ENCODE results near the gene CSGALNACT2. TPM values are rescaled to one million over a fixed set of nuclear protein-coding genes. Genes with fewer than 3 reads are reported as not detected.

Gene CSGALNACT2
- total and polyA plus RNA-seq, 10 of the 15 experiments (the other 5 are each of a cell fraction or from before 2014, with no cell fraction given), result 2.5 to 12.6 (median 8.7) TPM

DNA sequence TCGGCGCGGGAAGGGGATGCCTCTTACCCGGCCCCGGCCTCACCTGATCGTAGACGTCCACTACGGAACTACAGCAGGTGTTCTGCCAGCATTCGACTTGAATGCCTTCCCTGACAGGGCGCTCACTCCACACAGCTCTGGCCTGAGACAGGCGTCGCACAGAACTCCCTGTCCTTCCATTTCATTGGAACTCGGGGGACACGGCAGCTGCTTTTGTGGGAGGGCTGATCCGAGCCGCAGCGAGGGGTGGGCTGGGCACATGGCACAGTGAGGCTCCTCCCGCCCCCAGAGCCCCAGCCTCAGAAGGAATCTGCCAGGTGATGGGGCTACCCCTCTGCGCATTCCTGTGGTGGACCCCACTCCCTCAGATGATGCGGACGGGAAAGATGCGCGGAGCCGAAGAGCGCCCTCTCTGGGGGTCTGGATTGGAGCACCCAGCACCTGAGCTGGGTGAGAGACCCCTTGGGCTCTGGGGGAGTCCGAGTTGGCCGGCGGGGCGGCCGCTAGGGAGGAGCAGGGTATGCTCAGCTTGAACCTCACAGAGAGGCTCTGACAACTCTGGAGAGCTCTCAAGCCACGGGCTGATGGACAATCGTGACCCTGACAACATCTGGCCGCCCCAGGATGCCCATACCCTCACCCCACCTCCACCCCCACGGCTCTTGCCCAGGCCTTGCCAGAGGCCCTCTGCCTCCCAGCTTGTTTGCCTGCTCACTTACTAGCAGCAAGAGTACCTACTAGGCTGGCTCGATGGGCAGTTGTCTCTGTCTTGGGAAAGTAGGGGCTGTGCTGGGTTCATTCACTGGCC is 92.1 kb downstream of the CSGALNACT2 start:
- ChIA-PET POLR2A (no interaction called here), SMC1A (ENCODE audit: uncharacterized antibody, unreplicated experiment) (interaction anchor here (0.6 kb wide), 1 partner anchor 25 kb away, joined by 3 read pairs; no protein-coding TSS in a partner anchor), RAD21 (ENCODE audit: unreplicated experiment) (interaction anchor here (0.9 to 1.0 kb wide), 2 partner anchors 20 to 26 kb away, joined by 3 read pairs; no protein-coding TSS in a partner anchor), CTCF (no interaction called here)
- Histone ChIP-seq H2AFZ (ENCODE audit: control insufficient read depth, low read depth, low read length) (no peak overlapping the region), H3K4me1 (ENCODE audit: control insufficient read depth, insufficient read depth, low read length) (no peaks in the 10 kb centered on the region), H3K4me2 (ENCODE audit: control insufficient read depth, insufficient read depth) (no peak overlapping the region), H4K20me1 (ENCODE audit: control insufficient read depth, insufficient read depth) (no peaks in the 10 kb centered on the region), H3K9ac (ENCODE audit: control insufficient read depth, insufficient read depth, low read length) (no peak overlapping the region), H3K4me3 (no peak overlapping the region), H3K27ac (ENCODE audit: control insufficient read depth, insufficient read depth) (no peak overlapping the region), H3K36me3 (ENCODE audit: control insufficient read depth in 2 of 2, insufficient read depth in 2 of 2, low read length in 1 of 2) (no peaks in the 10 kb centered on the region), H3K79me2 (ENCODE audit: control insufficient read depth, insufficient read depth, low read length) (no peaks in the 10 kb centered on the region), H3K9me3 (replicated peaks; ENCODE audit: control insufficient read depth, insufficient read depth, low read length) (no peaks in the 10 kb centered on the region), H3K27me3 (replicated peaks in 1 of 2; ENCODE audit: control insufficient read depth in 2 of 2, insufficient read depth in 2 of 2, low read length in 1 of 2) (peaks cover 0 to 17% of the 10 kb centered on the region in 2 experiments; a peak in 2 of 4 replicates)
- 48% methylated on average over 31 of the region's 35 CpGs for WGBS (ENCODE audit: insufficient coverage, insufficient replicate concordance, low lambda C conversion rate, missing lambda C conversion rate)
- TF ChIP-seq JUNB (IDR thresholded peaks at IDR 0.05), result no peak
- no peak for TF ChIP-seq NRF1 (conservative IDR thresholded peaks at IDR 0.05; ENCODE audit: low read depth, low read length)
- BruUV-seq (replicated peaks), result no TSS peak
- intact Hi-C loops (cut with micrococcal nuclease; ENCODE audit: unreplicated experiment) (no loop called here), in situ Hi-C loops (cut with MboI) (no loop called here)
- FAIRE-seq (no peak), DNase-seq (ENCODE audit: low read depth, low spot score) (no peak), ATAC-seq (no peak)

DNA sequence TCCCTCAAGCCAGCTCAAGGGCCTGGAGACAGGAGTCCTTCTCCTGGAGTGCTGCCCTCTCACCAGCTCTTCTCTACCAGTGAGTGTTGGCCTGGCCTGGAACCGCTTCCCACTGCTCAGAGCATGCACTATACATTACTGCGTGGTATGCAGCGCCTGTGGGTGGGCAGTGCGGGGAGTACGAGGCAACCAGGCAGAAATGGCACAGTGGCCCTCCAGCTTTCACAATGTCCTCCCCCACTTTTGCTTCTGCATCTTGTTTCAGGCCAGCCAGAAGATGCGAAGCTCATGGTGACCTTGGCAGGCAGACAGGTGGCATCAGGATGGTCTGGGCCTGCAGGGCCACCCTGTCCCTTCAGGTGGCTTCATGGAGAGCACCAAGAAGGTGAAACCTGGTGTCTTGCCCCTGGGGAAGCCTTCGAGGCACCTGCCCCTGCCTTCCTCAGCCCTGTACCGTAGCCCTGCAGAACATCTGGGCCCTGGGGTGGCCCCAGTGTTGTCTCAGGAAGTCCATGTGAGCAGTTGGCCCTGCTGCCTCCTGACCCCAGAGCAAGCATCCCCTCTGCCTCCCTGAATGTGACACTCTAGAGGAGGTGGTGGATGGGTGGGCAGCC is 92.8 kb downstream of the CSGALNACT2 start:
- no TSS peak for BruUV-seq (replicated peaks)
- H3K27me3 ChIP-seq (replicated peaks in 1 of 2; ENCODE audit: control insufficient read depth in 2 of 2, insufficient read depth in 2 of 2, low read length in 1 of 2), result peaks cover 0 to 17% of the 10 kb centered on the region in 2 experiments; a peak in 2 of 4 replicates
- SMC1A ChIA-PET (ENCODE audit: uncharacterized antibody, unreplicated experiment), result no interaction called here
- no peak for DNase-seq (ENCODE audit: low read depth, low spot score)
- H4K20me1 ChIP-seq (ENCODE audit: control insufficient read depth, insufficient read depth), result no peaks in the 10 kb centered on the region
- no peaks in the 10 kb centered on the region for H3K9me3 ChIP-seq (replicated peaks; ENCODE audit: control insufficient read depth, insufficient read depth, low read length)
- H3K36me3 ChIP-seq (ENCODE audit: control insufficient read depth in 2 of 2, insufficient read depth in 2 of 2, low read length in 1 of 2), result no peaks in the 10 kb centered on the region
- RAD21 ChIA-PET (ENCODE audit: unreplicated experiment), result interaction anchor here (0.9 to 1.0 kb wide), 2 partner anchors 19 to 25 kb away, joined by 3 read pairs; no protein-coding TSS in a partner anchor
- no peak for ATAC-seq
- in situ Hi-C loops (cut with MboI), result no loop called here
- CTCF ChIA-PET, result interaction anchor here (2.3 kb wide), 1 partner anchor 26 kb away, joined by 5 read pairs; no protein-coding TSS in a partner anchor
- TF ChIP-seq, protein P1, sequence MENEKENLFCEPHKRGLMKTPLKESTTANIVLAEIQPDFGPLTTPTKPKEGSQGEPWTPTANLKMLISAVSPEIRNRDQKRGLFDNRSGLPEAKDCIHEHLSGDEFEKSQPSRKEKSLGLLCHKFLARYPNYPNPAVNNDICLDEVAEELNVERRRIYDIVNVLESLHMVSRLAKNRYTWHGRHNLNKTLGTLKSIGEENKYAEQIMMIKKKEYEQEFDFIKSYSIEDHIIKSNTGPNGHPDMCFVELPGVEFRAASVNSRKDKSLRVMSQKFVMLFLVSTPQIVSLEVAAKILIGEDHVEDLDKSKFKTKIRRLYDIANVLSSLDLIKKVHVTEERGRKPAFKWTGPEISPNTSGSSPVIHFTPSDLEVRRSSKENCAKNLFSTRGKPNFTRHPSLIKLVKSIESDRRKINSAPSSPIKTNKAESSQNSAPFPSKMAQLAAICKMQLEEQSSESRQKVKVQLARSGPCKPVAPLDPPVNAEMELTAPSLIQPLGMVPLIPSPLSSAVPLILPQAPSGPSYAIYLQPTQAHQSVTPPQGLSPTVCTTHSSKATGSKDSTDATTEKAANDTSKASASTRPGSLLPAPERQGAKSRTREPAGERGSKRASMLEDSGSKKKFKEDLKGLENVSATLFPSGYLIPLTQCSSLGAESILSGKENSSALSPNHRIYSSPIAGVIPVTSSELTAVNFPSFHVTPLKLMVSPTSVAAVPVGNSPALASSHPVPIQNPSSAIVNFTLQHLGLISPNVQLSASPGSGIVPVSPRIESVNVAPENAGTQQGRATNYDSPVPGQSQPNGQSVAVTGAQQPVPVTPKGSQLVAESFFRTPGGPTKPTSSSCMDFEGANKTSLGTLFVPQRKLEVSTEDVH (IDR thresholded peaks at IDR 0.05; ENCODE audit: low read depth, partially characterized antibody), result no peak
- TF ChIP-seq MEF2A (IDR thresholded peaks at IDR 0.05; ENCODE audit: insufficient read depth, low read depth, low read length), result no peak
- TF ChIP-seq PML (IDR thresholded peaks at IDR 0.05; ENCODE audit: low read length), result no peak
- TF ChIP-seq NRF1 (conservative IDR thresholded peaks at IDR 0.05; ENCODE audit: low read depth, low read length), result no peak
- TF ChIP-seq RFX5 (IDR thresholded peaks at IDR 0.05; ENCODE audit: low read depth, low read length), result no peak
- no peak overlapping the region for H3K9ac ChIP-seq (ENCODE audit: control insufficient read depth, insufficient read depth, low read length)
- no peak for FAIRE-seq
- intact Hi-C loops (cut with micrococcal nuclease; ENCODE audit: unreplicated experiment), result no loop called here
- no peak overlapping the region for H2AFZ ChIP-seq (ENCODE audit: control insufficient read depth, low read depth, low read length)
- no peaks in the 10 kb centered on the region for H3K4me1 ChIP-seq (ENCODE audit: control insufficient read depth, insufficient read depth, low read length)
- POLR2A ChIA-PET, result no interaction called here
- H3K27ac ChIP-seq (ENCODE audit: control insufficient read depth, insufficient read depth), result no peak overlapping the region
- 36% methylated on average over 8 of the region's 8 CpGs for WGBS (ENCODE audit: insufficient coverage, insufficient replicate concordance, low lambda C conversion rate, missing lambda C conversion rate)
- H3K4me2 ChIP-seq (ENCODE audit: control insufficient read depth, insufficient read depth), result no peak overlapping the region
- H3K79me2 ChIP-seq (ENCODE audit: control insufficient read depth, insufficient read depth, low read length), result no peaks in the 10 kb centered on the region
- H3K4me3 ChIP-seq, result no peak overlapping the region
